Measurements from ENCODE around the gene FAM187B. TPM values are rescaled to one million over a fixed set of nuclear protein-coding genes. Genes with fewer than 3 reads are reported as not detected.

FAM187B gene
- total and polyA plus RNA-seq, 2 donors (not counting 1 experiment from before 2014, with no cell fraction given) = 0.25 TPM; not detected in 1

- ATAC-seq (ENCODE audit: low read depth) = no peak
- Histone ChIP-seq H3K9ac (ENCODE audit: low read length) (no peak overlapping the region), H3K4me1 (ENCODE audit: control insufficient read depth in 2 of 2, insufficient read depth in 2 of 2, low read length in 2 of 2) (peaks cover 33 to 50% of the 10 kb centered on the region in 2 donors), H3K27ac (ENCODE audit: low read length in 2 of 2) (no peak overlapping the region), H3K9me3 (ENCODE audit: control extremely low read depth in 1 of 3, control insufficient read depth in 2 of 3, insufficient read depth in 1 of 3, low read length in 2 of 3) (no peaks in the 10 kb centered on the region), H2AFZ (ENCODE audit: insufficient read depth, low read depth, low read length, poor library complexity, severe bottlenecking) (no peak overlapping the region), H3K4me3 (ENCODE audit: control extremely low read depth in 1 of 5, extremely low read depth in 1 of 5, insufficient read depth in 1 of 5, low read depth in 2 of 5, low read length in 4 of 5) (no peak overlapping the region), H4K20me1 (ENCODE audit: control insufficient read depth, insufficient read depth, low read length, poor library complexity, severe bottlenecking) (peaks cover 48% of the 10 kb centered on the region), H3K36me3 (replicated peaks in 1 of 2; ENCODE audit: control extremely low read depth in 1 of 2, control insufficient read depth in 1 of 2, extremely low read depth in 1 of 2, insufficient read depth in 2 of 2, low read length in 1 of 2) (peaks cover 0 to 43% of the 10 kb centered on the region in 2 experiments), H3K27me3 (replicated peaks in 1 of 4; ENCODE audit: control extremely low read depth in 1 of 4, control insufficient read depth in 3 of 4, insufficient read depth in 4 of 4, low read length in 3 of 4) (no peaks in the 10 kb centered on the region), H3K79me2 (ENCODE audit: control insufficient read depth, insufficient read depth, low read length) (peaks cover 61% of the 10 kb centered on the region), H3K4me2 (replicated peaks; ENCODE audit: low read depth, low read length, poor library complexity, severe bottlenecking) (peak overlapping the region; percentile 80)
- Mint-ChIP-seq H3K27ac (peak overlapping the region; percentile 50), H3K4me3 (peak overlapping the region; percentile 67), H3K27me3 (no peaks in the 10 kb centered on the region), H3K4me1 (peaks cover 57% of the 10 kb centered on the region), H3K9me3 (ENCODE audit: insufficient read depth) (no peaks in the 10 kb centered on the region)
- TF ChIP-seq, protein P1, sequence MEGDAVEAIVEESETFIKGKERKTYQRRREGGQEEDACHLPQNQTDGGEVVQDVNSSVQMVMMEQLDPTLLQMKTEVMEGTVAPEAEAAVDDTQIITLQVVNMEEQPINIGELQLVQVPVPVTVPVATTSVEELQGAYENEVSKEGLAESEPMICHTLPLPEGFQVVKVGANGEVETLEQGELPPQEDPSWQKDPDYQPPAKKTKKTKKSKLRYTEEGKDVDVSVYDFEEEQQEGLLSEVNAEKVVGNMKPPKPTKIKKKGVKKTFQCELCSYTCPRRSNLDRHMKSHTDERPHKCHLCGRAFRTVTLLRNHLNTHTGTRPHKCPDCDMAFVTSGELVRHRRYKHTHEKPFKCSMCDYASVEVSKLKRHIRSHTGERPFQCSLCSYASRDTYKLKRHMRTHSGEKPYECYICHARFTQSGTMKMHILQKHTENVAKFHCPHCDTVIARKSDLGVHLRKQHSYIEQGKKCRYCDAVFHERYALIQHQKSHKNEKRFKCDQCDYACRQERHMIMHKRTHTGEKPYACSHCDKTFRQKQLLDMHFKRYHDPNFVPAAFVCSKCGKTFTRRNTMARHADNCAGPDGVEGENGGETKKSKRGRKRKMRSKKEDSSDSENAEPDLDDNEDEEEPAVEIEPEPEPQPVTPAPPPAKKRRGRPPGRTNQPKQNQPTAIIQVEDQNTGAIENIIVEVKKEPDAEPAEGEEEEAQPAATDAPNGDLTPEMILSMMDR (IDR thresholded peaks at IDR 0.05) = no peak
- no peak for TF ChIP-seq EZH2 (IDR thresholded peaks at IDR 0.05; ENCODE audit: borderline replicate concordance, insufficient read depth, low read depth, low read length, poor library complexity, severe bottlenecking)
- intact Hi-C loops (cut with micrococcal nuclease) = no loop called here
- POLR2A ChIA-PET = interaction anchor here (0.5 to 1.6 kb wide), 2 partner anchors 11 to 128 kb away, joined by 3 read pairs; no protein-coding TSS in a partner anchor
- CTCF ChIA-PET = interaction anchor here (1.0 to 2.0 kb wide), 8 partner anchors 35 to 225 kb away, joined by 3 to 11 read pairs (median 4); partner anchors contain the start of genes FFAR1 and FXYD5
- DNase-seq = peak; percentile 28
- 93% methylated on average over 14 of the region's 16 CpGs for WGBS (ENCODE audit: insufficient coverage)
Measured at GRCh38 chr19:35270381-35270811, 41.9 kb upstream of the FAM187B start.

DNA sequence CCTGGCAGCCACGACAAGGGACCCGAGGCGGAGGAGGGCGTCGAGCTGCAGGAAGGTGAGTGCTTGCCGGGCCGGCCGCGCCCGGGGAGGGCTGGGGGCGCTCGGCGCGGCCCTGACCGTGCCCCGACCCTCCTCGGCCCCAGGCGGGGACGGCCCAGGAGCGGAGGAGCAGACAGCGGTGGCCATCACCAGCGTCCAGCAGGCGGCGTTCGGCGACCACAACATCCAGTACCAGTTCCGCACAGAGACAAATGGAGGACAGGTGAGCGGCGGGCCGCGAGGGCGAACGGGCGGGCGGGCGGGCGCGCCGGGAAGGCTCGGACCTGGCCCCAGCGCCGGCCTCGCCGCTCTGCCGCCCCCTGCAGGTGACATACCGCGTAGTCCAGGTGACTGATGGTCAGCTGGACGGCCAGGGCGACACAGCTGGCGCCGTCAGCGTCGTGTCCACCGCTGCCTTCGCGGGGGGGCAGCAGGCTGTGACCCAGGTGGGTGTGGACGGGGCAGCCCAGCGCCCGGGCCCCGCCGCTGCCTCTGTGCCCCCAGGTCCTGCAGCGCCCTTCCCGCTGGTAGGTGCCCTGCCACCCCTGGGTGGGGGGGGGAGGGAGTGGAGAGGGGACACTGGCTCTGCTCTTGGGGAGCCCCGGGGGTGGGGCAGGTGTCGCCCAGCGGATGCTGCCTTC is 41.0 kb upstream of the FAM187B start:
- peaks cover 52% of the 10 kb centered on the region for H3K79me2 ChIP-seq (ENCODE audit: control insufficient read depth, insufficient read depth, low read length)
- peaks cover 39 to 57% of the 10 kb centered on the region in 2 donors for H3K4me1 ChIP-seq (ENCODE audit: control insufficient read depth in 2 of 2, insufficient read depth in 2 of 2, low read length in 2 of 2)
- TF ChIP-seq, protein P1 (IDR thresholded peaks at IDR 0.05) = peak; percentile 77
- TF ChIP-seq EZH2 (IDR thresholded peaks at IDR 0.05; ENCODE audit: borderline replicate concordance, insufficient read depth, low read depth, low read length, poor library complexity, severe bottlenecking) = no peak
- 5% methylated on average over 63 of the region's 66 CpGs for WGBS (ENCODE audit: insufficient coverage)
- intact Hi-C loops (cut with micrococcal nuclease) = loop anchor here (1.0 to 5.0 kb wide), 6 partner anchors 55 to 202 kb away; partner anchors contain the start of gene FFAR1
- H3K36me3 ChIP-seq (replicated peaks in 1 of 2; ENCODE audit: control extremely low read depth in 1 of 2, control insufficient read depth in 1 of 2, extremely low read depth in 1 of 2, insufficient read depth in 2 of 2, low read length in 1 of 2) = peaks cover 0 to 42% of the 10 kb centered on the region in 2 experiments
- CTCF ChIA-PET = interaction anchor here (0.7 to 2.0 kb wide), 17 partner anchors 11 to 226 kb away, joined by 3 to 11 read pairs (median 3); partner anchors contain the start of genes FFAR1, FXYD5 and FXYD7
- H3K4me3 Mint-ChIP-seq = peak overlapping the region; percentile 84
- no peaks in the 10 kb centered on the region for H3K27me3 ChIP-seq (replicated peaks in 1 of 4; ENCODE audit: control extremely low read depth in 1 of 4, control insufficient read depth in 3 of 4, insufficient read depth in 4 of 4, low read length in 3 of 4)
- peaks cover 62% of the 10 kb centered on the region for H3K4me1 Mint-ChIP-seq
- peak; percentile 71 for ATAC-seq (ENCODE audit: low read depth)
- peak overlapping the region; percentile 69 for H2AFZ ChIP-seq (ENCODE audit: insufficient read depth, low read depth, low read length, poor library complexity, severe bottlenecking)
- no peak overlapping the region for H3K27ac ChIP-seq (ENCODE audit: low read length in 2 of 2)
- H3K27ac Mint-ChIP-seq = peak overlapping the region; percentile 87
- no peaks in the 10 kb centered on the region for H3K27me3 Mint-ChIP-seq
- H3K9ac ChIP-seq (ENCODE audit: low read length) = peak overlapping the region; percentile 63
- peak overlapping the region in 4 of 5 experiments; percentile 24 to 62 (median 54) for H3K4me3 ChIP-seq (ENCODE audit: control extremely low read depth in 1 of 5, extremely low read depth in 1 of 5, insufficient read depth in 1 of 5, low read depth in 2 of 5, low read length in 4 of 5)
- POLR2A ChIA-PET = interaction anchor here (0.9 to 1.6 kb wide), 5 partner anchors 11 to 199 kb away, joined by 3 to 4 read pairs (median 4); no protein-coding TSS in a partner anchor
- peak; percentile 92 for DNase-seq
- H3K9me3 ChIP-seq (ENCODE audit: control extremely low read depth in 1 of 3, control insufficient read depth in 2 of 3, insufficient read depth in 1 of 3, low read length in 2 of 3) = no peaks in the 10 kb centered on the region
- H3K9me3 Mint-ChIP-seq (ENCODE audit: insufficient read depth) = no peaks in the 10 kb centered on the region
- peak overlapping the region; percentile 80 for H3K4me2 ChIP-seq (replicated peaks; ENCODE audit: low read depth, low read length, poor library complexity, severe bottlenecking)
- H4K20me1 ChIP-seq (ENCODE audit: control insufficient read depth, insufficient read depth, low read length, poor library complexity, severe bottlenecking) = peaks cover 48% of the 10 kb centered on the region

Data from B cell (primary cell).